HUES6 (cell line): ENCODE measurements around the gene STEAP3.

Source experiments
- H3K27ac ChIP-seq: 2 replicates; pipeline ENCODE4 v1.7.0; 2013; ENCODE audit warnings: low read depth, mild to moderate bottlenecking, low read length, inconsistent platforms
- H3K27me3 ChIP-seq: 2 replicates; pipeline ENCODE4 v1.6.1; 2013; ENCODE audit warnings: low read length; ENCODE audit not compliant: control insufficient read depth, insufficient read depth
- H3K36me3 ChIP-seq: 2 replicates; pipeline ENCODE4 v1.6.1; 2013; ENCODE audit warnings: low read length; ENCODE audit not compliant: control insufficient read depth, insufficient read depth
- H3K4me1 ChIP-seq: 2 replicates; pipeline ENCODE4 v1.6.1; 2013; ENCODE audit warnings: low read length; ENCODE audit not compliant: control insufficient read depth, insufficient read depth
- H3K4me3 ChIP-seq: 2 replicates; pipeline ENCODE4 v1.5.1; 2013; ENCODE audit warnings: low read depth, low read length
- H3K9ac ChIP-seq: one replicate; pipeline ENCODE4 v1.6.1; 2013; ENCODE audit warnings: mild to moderate bottlenecking, low read length
- H3K9me3 ChIP-seq: 2 replicates; pipeline ENCODE4 v1.6.1; 2013; ENCODE audit warnings: low read depth, low read length; ENCODE audit not compliant: control insufficient read depth, insufficient read depth

STEAP3 gene

DNA sequence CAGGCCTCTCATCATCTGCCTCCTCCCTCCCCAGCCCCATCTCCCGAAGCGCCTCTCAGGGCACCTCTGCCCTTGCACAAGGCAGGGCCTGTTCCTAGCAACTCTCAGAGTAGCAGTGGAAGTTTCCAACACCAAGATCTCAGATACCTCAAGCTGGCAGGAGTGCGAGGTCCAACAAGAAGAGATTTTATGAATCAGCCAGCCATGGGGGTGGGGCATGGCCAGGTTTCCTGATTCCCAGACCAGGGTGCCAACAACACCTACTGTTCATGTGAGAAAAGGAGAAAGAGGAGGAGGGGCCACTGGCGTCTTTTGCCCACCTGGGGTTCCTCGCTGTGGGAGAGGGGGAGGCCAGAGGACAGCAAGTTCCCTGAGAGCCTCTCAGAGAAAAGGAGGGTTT lies 6.6 kb upstream of the STEAP3 start:
- no peak overlapping the region for H3K4me3 ChIP-seq
- no peak overlapping the region for H3K9ac ChIP-seq
- H3K4me1 ChIP-seq: peaks cover 39% of the 10 kb centered on the region
- H3K27me3 ChIP-seq: no peaks in the 10 kb centered on the region; the same call in 1 of the 2 replicates
- H3K9me3 ChIP-seq: no peaks in the 10 kb centered on the region
- H3K27ac ChIP-seq: no peak overlapping the region
- H3K36me3 ChIP-seq: no peaks in the 10 kb centered on the region

DNA sequence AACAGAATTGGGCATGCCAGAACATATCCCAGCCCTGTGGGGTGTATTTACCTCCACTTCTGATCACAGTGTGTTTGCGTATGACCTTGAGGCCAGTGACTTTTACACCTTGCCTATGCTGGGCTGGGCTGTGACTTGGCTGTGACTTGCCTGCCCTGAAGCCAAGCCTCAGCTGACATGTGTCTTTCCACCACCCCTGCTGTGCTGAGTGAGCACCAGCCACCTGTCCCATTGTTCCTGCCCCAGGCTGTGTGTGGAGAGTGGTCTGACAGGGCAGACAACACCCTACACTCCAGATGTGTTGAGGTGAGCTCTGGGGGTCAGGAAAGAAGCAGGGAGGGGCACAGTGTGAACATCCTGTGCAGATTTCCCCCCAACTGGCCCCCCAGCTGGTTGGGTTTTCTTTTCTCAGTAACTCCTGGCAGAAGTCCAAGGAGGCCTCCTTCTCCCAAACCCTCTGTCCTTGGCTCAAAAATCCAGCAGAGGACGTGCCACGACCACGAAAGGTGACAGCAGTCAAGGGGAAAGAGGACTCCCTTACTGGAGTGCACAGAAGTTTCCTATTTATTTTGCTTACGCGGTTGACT lies 5.1 kb upstream of the STEAP3 start:
- H3K9ac ChIP-seq: no peak overlapping the region
- no peak overlapping the region for H3K27ac ChIP-seq
- no peaks in the 10 kb centered on the region; the same call in none of the 2 replicates for H3K27me3 ChIP-seq
- H3K36me3 ChIP-seq: no peaks in the 10 kb centered on the region
- peaks cover 53% of the 10 kb centered on the region for H3K4me1 ChIP-seq
- no peaks in the 10 kb centered on the region for H3K9me3 ChIP-seq
- no peak overlapping the region for H3K4me3 ChIP-seq

DNA sequence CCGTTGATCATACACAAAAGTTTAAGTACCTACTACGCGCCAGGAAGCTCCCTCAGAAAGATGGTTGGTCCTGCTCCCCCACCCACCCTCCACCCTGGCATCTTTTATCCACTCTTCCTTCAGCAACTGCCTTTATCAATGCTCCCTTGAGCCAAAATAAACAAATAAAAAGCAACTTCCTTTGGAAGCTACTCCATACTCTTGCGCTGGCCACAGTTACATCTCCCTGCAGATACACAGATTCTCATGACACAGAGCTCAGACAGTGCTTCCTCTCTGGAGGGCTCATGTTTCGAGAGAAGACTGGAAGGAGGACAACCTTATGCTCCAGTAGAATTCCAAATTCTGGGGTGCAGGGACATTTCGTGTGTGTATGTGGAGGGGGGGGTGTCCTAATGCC lies 3.8 kb upstream of the STEAP3 start:
- H3K4me3 ChIP-seq: no peak overlapping the region
- no peak overlapping the region for H3K27ac ChIP-seq
- peaks cover 11% of the 10 kb centered on the region for H3K27me3 ChIP-seq
- H3K9ac ChIP-seq: no peak overlapping the region
- peaks cover 46% of the 10 kb centered on the region for H3K4me1 ChIP-seq
- H3K9me3 ChIP-seq: no peaks in the 10 kb centered on the region
- H3K36me3 ChIP-seq: no peaks in the 10 kb centered on the region

DNA sequence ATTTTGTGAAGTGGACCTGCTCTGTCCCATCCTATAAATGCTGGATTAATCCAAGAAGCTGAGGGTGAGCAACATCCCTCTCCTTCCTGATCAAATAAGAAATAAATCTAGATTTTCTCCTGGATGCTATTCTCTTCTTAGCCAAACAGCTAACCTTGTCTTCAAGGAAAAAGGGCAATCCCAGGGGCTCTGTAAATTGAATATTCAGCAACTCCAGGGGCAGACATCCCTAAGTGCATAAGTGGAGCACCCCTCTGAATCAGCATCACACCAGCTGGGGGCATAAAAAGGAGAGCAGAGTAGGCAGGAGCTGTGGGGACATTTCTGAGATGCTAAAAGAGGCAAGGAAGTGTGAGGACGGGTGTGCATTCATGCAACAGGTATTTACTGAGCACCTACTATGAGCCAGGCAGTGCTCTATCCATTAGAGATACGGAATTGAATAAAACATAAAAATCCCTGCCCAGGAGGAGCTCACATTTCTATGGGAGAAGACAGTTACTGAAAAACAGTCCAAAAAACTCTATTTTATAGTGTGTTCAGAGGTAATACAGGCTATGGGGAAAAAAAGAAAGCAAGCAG lies 2.8 kb upstream of the STEAP3 start:
- Histone ChIP-seq H3K36me3 (no peaks in the 10 kb centered on the region), H3K27me3 (peaks cover 14% of the 10 kb centered on the region), H3K9ac (no peak overlapping the region), H3K4me1 (peaks cover 45% of the 10 kb centered on the region), H3K4me3 (no peak overlapping the region), H3K27ac (no peak overlapping the region), H3K9me3 (no peaks in the 10 kb centered on the region)

DNA sequence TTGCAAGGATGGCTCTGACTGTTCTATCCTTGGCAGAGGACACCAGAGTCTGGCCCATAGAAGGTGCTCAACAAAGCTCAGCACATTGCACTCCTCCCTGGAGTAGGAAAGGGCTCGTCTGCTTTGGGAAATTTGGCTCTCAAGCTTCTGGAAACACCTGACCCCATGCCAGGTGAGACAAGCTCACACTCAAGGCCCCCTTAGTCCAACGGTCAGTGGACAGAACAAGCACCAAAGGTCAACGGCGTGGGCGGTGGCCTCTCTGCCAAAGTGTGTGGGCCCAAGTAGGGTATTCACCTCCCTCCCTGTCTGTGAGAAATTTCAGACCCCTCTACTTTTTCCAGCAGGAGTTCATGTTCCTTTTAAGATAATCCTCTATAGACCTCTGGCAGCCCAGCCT lies 2.0 kb upstream of the STEAP3 start:
- H3K9ac ChIP-seq: no peak overlapping the region

DNA sequence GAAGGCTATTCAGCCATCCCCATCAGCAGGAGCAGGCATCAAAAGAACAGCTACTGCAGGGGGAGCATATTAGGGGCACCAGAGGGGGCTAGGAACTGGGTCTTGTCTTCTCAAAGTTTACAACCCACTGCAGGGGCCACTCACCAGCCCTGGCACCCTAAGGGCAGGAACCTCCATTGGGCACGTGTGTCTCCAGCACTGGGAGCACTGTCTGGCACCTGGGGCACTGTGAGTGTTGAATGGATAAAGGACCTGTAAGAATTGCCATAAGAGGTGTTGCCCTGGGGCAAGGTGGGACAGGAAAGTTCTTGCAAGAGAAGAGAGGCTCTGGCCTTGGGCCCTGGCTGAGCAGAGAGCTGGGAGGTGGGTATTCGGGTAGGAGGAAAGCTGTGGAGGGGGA lies 1.4 kb upstream of the STEAP3 start:
- peaks cover 14% of the 10 kb centered on the region for H3K27me3 ChIP-seq
- no peak overlapping the region for H3K9ac ChIP-seq
- H3K36me3 ChIP-seq: no peaks in the 10 kb centered on the region
- H3K9me3 ChIP-seq: no peaks in the 10 kb centered on the region
- H3K27ac ChIP-seq: no peak overlapping the region
- H3K4me1 ChIP-seq: peaks cover 41% of the 10 kb centered on the region
- H3K4me3 ChIP-seq: no peak overlapping the region

More for the DNA sequence above, 2.0 kb upstream of the STEAP3 start:
- Histone ChIP-seq H3K27me3 (peaks cover 14% of the 10 kb centered on the region), H3K36me3 (no peaks in the 10 kb centered on the region), H3K27ac (no peak overlapping the region), H3K9me3 (no peaks in the 10 kb centered on the region), H3K4me3 (no peak overlapping the region), H3K4me1 (peaks cover 45% of the 10 kb centered on the region)

DNA sequence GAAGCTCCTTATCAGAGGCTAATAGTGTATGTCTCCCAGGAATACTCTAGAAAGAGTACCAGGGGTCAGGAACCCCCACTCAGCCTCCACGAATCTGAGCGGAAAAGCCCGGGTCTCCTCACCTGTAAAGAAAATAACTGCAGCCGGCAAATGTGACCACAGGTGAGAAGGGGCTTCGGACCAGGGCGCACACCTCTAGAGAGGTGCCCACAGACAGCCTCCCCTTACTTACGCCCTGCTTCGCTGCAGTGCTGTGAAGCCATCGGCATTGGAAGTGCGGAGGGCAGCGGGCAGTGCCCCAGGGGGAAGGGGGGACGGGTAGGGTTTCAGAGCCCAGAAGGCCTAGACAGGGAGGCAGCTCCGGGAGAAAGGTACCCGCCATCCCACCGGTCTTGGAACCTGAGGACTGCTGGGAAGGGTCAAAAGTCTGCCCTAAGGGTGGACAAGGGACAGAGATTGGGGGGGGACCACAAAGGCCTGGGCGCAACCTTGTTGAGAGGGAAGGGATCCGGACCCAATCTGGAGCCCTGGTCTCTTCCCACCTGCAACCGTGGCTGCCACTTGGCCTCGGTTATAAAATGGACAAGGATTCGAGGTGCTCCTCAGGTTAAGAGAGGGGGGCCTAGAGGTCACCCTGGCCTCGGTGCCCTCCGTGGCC lies 642 bp upstream of the STEAP3 start:
- Histone ChIP-seq H3K4me1 (peaks cover 39% of the 10 kb centered on the region), H3K9ac (peak overlapping the region; percentile 37), H3K9me3 (no peaks in the 10 kb centered on the region), H3K4me3 (peak overlapping the region; percentile 85), H3K27ac (no peak overlapping the region; the same call in 1 of the 2 replicates), H3K36me3 (no peaks in the 10 kb centered on the region), H3K27me3 (peaks cover 14% of the 10 kb centered on the region)

DNA sequence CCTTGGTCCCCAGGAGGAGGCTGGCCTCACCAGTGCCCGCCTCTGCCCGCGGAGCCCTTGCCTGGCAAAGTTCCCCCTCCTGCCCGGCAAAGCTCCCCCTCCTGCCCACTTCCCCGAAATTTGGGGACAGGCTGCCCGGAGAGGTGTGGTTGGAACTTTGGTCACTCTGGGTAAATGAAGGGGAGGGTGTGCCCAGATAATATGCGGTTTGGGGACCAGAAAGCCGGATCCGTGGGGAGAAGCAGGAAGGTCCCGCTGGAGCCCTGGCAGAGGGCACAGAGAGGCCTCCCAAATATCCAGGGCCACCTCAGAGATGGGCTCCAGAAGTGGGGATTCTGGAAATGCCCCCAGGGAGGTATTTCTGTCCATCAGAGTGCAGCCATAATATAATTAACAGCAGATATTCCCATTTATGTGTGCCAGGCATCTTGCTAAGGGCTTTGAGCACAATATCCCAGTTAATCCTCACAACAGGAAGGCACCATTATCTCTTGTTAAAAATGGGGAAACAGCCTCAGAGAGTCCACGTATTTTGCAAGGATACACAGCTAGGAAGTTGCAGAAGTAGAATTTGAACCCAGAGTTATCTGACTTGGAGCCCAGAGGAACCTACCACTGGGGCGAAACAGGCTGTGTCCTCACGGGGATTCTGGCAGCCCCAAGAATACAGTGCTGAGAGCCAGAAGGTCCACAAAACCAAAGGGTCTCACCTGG lies 914 bp downstream of the STEAP3 start:
- Histone ChIP-seq H3K36me3 (no peaks in the 10 kb centered on the region), H3K9ac (no peak overlapping the region), H3K9me3 (no peaks in the 10 kb centered on the region), H3K4me3 (peak overlapping the region; percentile 85), H3K27ac (no peak overlapping the region), H3K4me1 (peaks cover 26% of the 10 kb centered on the region), H3K27me3 (peaks cover 14% of the 10 kb centered on the region)

DNA sequence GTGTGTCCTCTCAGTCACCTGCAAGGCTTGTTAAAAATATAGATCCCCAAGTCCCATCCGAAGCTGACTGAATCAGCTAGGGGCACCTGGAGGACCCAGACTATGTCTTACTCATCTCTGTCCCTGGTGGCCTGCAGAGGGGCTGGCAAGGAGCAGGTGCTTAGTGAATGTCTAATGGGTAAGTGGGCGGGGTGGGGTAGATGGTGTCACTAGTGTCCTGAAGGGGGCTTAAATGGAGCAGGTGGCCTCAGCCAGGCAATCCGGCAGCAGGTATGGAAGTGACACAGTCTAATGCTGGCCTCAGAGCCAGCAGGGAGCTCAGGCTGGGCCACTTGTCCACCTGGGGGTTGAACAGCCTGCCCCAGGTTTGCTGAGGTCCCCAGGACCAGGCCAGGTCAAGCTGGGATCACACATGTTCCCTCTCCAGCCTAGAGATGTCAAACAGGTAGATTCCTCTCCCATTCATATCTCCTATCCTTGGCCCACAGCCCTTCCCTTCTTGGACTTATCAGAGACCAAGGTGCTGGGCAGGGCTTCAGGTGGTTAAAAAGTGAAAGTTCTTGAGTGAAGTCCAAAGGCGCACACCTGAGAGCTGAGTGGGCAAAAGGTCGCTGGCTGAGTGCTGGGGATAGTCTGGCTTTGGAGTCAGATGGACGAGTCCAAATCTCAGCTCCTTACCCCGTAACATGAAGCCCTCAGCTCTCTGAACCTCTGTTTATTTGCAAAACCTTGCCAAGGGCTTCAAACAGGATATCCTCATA lies 1.7 kb downstream of the STEAP3 start:
- peaks cover 26% of the 10 kb centered on the region for H3K4me1 ChIP-seq
- H3K9me3 ChIP-seq: no peaks in the 10 kb centered on the region
- H3K27me3 ChIP-seq: peaks cover 14% of the 10 kb centered on the region
- no peak overlapping the region for H3K4me3 ChIP-seq
- no peak overlapping the region for H3K27ac ChIP-seq
- H3K9ac ChIP-seq: no peak overlapping the region
- no peaks in the 10 kb centered on the region for H3K36me3 ChIP-seq

DNA sequence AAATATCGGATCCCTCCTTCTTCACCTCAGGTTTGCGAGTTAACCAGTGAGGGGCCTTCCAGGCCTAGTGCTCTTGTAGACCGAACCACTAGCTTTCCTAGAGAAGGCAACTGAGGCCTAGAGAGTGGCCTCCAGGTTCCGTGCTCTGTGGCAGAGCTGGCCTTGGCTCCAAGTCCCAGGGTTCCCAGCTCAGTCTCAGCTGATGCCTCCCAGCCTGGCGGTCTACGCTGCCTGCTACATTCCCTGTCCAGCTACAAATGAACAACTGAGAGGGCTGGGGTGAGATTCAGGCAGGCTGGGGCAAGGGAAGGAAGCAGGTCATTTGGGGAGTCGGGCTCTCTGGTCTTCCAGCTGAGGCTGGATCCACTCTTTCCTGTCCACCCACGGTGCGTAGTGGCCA lies 2.3 kb downstream of the STEAP3 start:
- Histone ChIP-seq H3K27me3 (peaks cover 14% of the 10 kb centered on the region), H3K27ac (no peak overlapping the region), H3K9ac (no peak overlapping the region), H3K9me3 (no peaks in the 10 kb centered on the region), H3K4me3 (no peak overlapping the region), H3K4me1 (peaks cover 31% of the 10 kb centered on the region), H3K36me3 (no peaks in the 10 kb centered on the region)
